ENCODE results near the gene MXRA8.

The MXRA8 gene

GRCh38 chr1:1333551-1334241 is 24.7 kb downstream of the MXRA8 start:
- no peak for DNase-seq

GRCh38 chr1:1332774-1333480 is 25.4 kb downstream of the MXRA8 start:
- no peak for DNase-seq

DNA sequence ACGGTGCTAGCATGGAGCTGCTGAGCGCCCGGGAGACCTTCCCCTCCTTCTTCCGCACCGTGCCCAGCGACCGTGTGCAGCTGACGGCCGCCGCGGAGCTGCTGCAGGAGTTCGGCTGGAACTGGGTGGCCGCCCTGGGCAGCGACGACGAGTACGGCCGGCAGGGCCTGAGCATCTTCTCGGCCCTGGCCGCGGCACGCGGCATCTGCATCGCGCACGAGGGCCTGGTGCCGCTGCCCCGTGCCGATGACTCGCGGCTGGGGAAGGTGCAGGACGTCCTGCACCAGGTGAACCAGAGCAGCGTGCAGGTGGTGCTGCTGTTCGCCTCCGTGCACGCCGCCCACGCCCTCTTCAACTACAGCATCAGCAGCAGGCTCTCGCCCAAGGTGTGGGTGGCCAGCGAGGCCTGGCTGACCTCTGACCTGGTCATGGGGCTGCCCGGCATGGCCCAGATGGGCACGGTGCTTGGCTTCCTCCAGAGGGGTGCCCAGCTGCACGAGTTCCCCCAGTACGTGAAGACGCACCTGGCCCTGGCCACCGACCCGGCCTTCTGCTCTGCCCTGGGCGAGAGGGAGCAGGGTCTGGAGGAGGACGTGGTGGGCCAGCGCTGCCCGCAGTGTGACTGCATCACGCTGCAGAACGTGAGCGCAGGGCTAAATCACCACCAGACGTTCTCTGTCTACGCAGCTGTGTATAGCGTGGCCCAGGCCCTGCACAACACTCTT is 26.2 kb downstream of the MXRA8 start:
- no peak for DNase-seq

DNA sequence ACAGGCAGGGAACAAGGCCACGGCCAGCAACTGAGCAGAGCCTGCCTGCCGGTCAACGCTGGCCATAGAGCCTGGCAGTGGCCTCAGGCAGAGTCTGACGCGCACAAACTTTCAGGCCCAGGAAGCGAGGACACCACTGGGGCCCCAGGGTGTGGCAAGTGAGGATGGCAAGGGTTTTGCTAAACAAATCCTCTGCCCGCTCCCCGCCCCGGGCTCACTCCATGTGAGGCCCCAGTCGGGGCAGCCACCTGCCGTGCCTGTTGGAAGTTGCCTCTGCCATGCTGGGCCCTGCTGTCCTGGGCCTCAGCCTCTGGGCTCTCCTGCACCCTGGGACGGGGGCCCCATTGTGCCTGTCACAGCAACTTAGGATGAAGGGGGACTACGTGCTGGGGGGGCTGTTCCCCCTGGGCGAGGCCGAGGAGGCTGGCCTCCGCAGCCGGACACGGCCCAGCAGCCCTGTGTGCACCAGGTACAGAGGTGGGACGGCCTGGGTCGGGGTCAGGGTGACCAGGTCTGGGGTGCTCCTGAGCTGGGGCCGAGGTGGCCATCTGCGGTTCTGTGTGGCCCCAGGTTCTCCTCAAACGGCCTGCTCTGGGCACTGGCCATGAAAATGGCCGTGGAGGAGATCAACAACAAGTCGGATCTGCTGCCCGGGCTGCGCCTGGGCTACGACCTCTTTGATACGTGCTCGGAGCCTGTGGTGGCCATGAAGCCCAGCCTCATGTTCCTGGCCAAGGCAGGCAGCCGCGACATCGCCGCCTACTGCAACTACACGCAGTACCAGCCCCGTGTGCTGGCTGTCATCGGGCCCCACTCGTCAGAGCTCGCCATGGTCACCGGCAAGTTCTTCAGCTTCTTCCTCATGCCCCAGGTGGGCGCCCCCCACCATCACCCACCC is 27.0 kb downstream of the MXRA8 start, which contains the start of gene TAS1R3:
Gene TAS1R3, plus strand, starts transcription at position 213 of the 898 bp plus-strand sequence. Its CDS starts 66 bp downstream, at position 279.
- DNase-seq: no peak

GRCh38 chr1:1330366-1331067 is 27.8 kb downstream of the MXRA8 start:
- DNase-seq: no peak

DNA sequence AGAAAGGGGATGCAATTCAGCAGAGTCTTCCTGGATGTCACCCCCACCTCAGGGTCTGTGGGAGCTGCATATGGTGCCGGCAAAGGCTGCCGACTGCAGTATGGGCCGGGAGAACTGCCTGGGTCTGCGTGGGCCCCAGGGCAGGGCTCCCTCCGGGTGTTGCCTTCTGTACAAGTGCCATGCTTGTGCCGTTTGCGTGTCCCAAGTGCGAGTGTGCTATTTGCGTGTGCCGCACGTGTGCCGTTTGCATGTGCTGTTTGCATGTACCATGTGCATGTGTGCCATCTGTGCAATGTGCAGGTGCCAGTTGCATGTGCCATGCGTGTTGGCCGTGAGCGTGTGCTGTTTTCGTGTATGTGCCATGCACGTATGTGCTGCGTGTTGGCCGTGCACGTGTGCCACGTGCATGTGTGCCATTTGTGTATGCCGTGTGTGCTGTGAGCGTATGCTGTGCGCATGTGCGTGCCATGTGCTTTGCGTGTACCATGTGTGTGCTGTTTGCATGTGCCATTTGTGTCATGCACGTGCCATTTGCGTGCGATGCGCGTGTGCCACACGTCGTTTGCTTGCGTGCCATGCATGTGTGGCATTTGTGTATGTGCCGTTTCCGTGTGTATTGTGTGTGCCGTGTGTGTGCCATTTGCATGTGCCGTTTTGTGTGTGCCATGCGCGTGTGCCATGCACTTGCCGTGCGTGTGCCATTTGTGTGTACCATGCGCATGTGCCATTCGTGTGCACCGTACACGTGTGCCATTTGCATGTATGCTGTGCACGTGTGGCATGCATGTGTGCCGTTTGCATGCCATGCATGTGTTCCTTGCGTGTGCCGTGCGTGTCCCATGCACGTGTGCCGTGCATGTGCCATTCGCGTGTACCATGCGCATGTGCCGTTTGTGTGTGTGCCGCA is 28.8 kb downstream of the MXRA8 start:
- no peak for DNase-seq

DNA sequence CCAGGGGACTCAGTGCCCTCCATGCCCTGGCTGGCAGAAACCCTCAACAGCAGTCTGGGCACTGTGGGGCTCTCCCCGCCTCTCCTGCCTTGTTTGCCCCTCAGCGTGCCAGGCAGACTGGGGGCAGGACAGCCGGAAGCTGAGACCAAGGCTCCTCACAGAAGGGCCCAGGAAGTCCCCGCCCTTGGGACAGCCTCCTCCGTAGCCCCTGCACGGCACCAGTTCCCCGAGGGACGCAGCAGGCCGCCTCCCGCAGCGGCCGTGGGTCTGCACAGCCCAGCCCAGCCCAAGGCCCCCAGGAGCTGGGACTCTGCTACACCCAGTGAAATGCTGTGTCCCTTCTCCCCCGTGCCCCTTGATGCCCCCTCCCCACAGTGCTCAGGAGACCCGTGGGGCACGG is 30.1 kb downstream of the MXRA8 start:
- no peak for DNase-seq

- DNase-seq: no peak
Observed at GRCh38 chr1:1327291-1327690, 31.1 kb downstream of the MXRA8 start.

GRCh38 chr1:1326075-1326605 is 32.2 kb downstream of the MXRA8 start:
- no peak for DNase-seq

DNA sequence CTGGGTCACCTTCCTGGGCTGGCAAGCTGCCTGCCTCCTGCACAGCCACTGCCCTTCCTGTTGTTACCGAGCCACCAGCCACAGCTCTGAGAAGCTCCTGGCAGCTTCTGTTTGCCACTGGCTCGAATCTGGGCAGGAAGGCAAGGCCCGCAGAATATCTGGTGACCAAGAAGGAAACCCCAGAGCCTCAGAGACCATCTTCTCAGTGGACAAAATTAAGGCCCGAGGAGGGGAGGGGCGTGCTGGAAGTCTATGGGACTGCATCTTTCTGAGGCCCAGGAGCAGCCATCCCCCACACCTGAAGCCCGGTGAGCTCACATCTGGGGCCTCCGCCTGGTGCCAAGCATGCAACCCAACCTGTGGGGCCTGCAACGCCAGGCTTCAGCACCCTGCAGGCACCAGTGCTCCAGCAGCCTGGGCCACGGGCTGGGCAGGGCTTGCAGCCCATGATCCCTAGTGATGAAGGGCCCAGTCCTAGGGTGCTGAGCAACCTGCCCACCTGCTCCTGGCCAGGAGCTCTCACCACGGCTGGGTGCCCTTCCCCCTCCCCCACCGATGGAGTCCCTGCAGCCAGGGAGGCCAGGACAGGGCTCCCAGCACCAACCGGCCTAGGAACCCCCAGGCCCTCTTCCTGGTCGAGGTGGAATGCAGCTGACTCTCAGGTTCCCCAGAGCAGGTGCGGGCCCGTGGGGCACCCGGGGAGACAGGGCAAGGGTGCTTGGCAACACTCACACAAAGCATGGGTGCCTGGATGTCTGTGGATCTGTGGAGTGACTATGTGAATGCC is 32.9 kb downstream of the MXRA8 start:
- no peak for DNase-seq

- peak; percentile 50 for DNase-seq
Observed at GRCh38 chr1:1324524-1325287, 33.6 kb downstream of the MXRA8 start, which contains the start of the genes CPTP and INTS11. CPTP (plus strand) TSS chr1:1324802; CDS start chr1:1326911, 2,109 bp downstream. INTS11 (minus strand) TSS chr1:1324660; CDS start chr1:1324608, 52 bp downstream.

- DNase-seq: no peak
Observed at GRCh38 chr1:1324084-1324523, 34.3 kb downstream of the MXRA8 start.

DNA sequence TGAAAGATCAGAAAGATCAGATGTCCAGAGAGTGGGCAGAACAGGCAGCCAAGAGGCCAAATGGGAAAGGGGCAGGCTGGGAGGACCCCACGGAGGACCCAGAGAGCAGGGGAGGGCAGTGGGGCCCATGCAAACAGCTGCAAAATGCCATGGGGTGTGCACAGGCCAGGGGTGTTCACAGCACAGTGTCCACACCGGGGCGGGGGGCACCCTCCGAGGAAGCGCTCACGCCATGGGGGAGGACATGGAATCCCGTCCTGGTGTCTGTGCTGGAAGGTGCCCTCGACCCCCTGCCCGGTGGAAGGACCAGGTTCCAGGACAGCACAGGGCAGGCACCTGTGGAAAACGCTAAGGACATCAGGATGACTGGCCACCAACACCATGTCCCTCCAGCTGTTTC is 35.4 kb downstream of the MXRA8 start:
- DNase-seq: no peak

GRCh38 chr1:1322418-1322817 is 35.9 kb downstream of the MXRA8 start:
- DNase-seq: no peak

- DNase-seq: no peak
Observed at GRCh38 chr1:1321477-1321876, 36.9 kb downstream of the MXRA8 start.

DNA sequence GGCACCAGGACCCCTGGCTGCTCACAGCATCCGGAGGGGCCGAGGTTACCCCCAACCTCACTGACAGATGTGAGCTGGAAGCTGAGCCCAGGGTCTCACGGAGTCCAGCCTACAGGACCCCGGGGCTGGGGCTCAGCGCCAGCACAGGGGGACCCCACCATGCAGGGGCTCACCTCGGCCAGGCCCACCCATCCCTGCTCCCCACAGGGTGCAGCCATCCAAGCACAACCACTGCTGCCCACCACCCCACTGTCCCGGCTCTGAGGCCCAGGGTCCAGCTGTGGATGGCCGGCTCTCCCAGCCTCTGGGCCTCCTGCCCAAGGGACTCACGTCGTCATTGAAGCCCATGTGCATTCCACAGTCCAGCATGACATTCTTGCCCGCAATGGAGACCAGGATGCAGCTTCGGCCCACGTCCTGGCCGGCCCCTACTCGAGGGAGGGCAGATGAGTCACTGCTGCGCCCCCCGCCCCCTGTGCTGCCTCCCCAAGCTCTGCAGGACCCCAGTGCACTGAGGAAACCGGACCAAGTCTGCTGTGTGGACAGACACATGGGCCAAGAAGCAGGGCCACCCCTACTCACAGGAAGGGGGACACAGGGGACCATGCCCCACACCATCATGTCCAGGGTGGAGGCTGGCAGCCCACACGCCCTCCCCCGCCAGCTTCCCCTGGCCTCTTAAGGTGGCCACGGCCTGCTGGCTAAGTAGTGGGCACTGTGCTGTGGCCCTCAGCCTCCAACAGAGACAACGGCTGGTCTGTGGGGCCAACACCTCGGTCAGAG is 37.5 kb downstream of the MXRA8 start:
- DNase-seq: no peak

- no peak for DNase-seq
Observed at GRCh38 chr1:1319646-1319941, 38.8 kb downstream of the MXRA8 start.

All from NCI-H748 treated with DMSO at 0.1 percent for 48 hours (cell line).